ENCODE data around the gene KCNC3. TPM values are rescaled to one million over a fixed set of nuclear protein-coding genes. Genes with fewer than 3 reads are reported as not detected.

Gene KCNC3
- total and polyA plus RNA-seq, 4 donors = 0.56 to 1.6 (median 1.1) TPM

DNA sequence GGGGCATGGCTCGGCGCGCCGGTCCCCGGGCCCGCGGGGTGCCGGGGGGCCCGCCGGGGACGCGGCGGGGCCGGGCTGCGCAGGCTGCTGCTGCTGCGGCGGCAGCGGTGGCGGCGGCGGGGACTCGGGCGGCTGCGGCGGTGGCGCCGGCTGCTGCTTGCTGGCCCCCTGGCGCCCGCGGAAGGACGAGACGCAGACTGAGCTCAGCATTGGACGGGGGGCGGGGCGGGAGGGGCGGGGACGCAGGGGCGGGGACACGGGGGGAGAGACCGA is 368 bp downstream of the KCNC3 start:
- Histone ChIP-seq H3K4me1 (ENCODE audit: control insufficient read depth in 4 of 4, insufficient read depth in 4 of 4, low read length in 3 of 4) (peaks cover 22 to 58% (median 45%) of the 10 kb centered on the region in 4 donors), H3K27me3 (ENCODE audit: control insufficient read depth in 4 of 4, insufficient read depth in 4 of 4, low read length in 3 of 4) (peaks cover 0 to 3% (median 0%) of the 10 kb centered on the region in 4 donors), H3K36me3 (ENCODE audit: control insufficient read depth in 4 of 4, insufficient read depth in 3 of 4, low read depth in 1 of 4, low read length in 3 of 4) (peaks cover 0 to under 1% (median 0%) of the 10 kb centered on the region in 4 donors), H3K9ac (ENCODE audit: low read depth in 1 of 2, low read length in 2 of 2) (no peak overlapping the region), H3K9me3 (ENCODE audit: control insufficient read depth in 4 of 4, low read length in 3 of 4) (no peaks in the 10 kb centered on the region), H3K27ac (ENCODE audit: low read depth in 1 of 2, low read length in 2 of 2) (no peak overlapping the region), H3K4me3 (ENCODE audit: low read depth in 1 of 3, low read length in 3 of 3) (peak overlapping the region in 1 of 3 donors; percentile 61)
- 1% methylated on average over 40 of the region's 40 CpGs for WGBS
- no peak for DNase-seq (ENCODE audit: low spot score)
- no peak for TF ChIP-seq FOXA1 (IDR thresholded peaks at IDR 0.05)
- no peak for TF ChIP-seq YY1 (IDR thresholded peaks at IDR 0.05)
- TF ChIP-seq, protein P1, sequence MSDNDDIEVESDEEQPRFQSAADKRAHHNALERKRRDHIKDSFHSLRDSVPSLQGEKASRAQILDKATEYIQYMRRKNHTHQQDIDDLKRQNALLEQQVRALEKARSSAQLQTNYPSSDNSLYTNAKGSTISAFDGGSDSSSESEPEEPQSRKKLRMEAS (IDR thresholded peaks at IDR 0.05) = no peak

DNA sequence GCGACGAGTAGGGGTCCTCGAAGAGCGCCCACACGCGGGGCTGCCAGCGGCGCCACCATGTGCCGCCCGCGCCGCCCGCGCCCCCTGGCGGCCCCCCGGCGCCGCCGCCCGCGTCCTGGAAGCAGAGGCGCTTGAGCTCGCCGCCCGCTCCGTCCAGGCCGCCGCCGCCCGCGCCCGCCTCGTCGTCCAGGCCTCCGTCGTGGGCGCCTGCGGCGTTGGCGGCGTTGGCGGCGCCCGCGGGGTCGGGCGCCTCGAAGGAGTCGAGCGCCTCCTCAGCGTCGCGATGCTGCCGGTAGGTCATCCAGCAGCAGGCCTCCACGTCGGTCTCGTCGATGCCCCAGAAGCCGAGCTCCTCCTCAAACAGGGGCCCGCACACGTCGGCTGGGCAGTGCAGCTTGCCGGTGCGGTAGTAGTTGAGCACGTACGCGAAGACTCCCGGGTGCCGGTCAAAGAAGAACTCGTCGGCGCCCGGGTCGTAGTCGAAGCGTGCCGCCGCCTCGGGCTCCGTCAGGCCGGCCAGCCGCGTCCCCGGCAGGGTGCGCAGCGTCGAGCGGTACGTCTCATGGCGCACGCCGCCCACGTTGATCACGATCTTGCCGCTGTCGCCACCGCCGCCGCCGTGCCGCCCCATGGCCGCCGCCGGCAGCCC is 829 bp downstream of the KCNC3 start:
- H3K4me3 ChIP-seq (ENCODE audit: low read depth in 1 of 3, low read length in 3 of 3) = peak overlapping the region in 1 of 3 donors; percentile 61
- no peak for DNase-seq (ENCODE audit: low spot score)
- peaks cover 0 to 5% (median under 1%) of the 10 kb centered on the region in 4 donors for H3K36me3 ChIP-seq (ENCODE audit: control insufficient read depth in 4 of 4, insufficient read depth in 3 of 4, low read depth in 1 of 4, low read length in 3 of 4)
- 4% methylated on average over 104 of the region's 104 CpGs for WGBS
- H3K27ac ChIP-seq (ENCODE audit: low read depth in 1 of 2, low read length in 2 of 2) = peak overlapping the region in 1 of 2 donors; percentile 11
- peaks cover 0 to 3% (median 0%) of the 10 kb centered on the region in 4 donors for H3K27me3 ChIP-seq (ENCODE audit: control insufficient read depth in 4 of 4, insufficient read depth in 4 of 4, low read length in 3 of 4)
- H3K9ac ChIP-seq (ENCODE audit: low read depth in 1 of 2, low read length in 2 of 2) = no peak overlapping the region
- peaks cover 22 to 57% (median 44%) of the 10 kb centered on the region in 4 donors for H3K4me1 ChIP-seq (ENCODE audit: control insufficient read depth in 4 of 4, insufficient read depth in 4 of 4, low read length in 3 of 4)
- H3K9me3 ChIP-seq (ENCODE audit: control insufficient read depth in 4 of 4, low read length in 3 of 4) = no peaks in the 10 kb centered on the region
- no peak for TF ChIP-seq GABPA (IDR thresholded peaks at IDR 0.05 in 1 of 2, conservative IDR thresholded peaks at IDR 0.05 in 1 of 2)
- TF ChIP-seq, protein P2, sequence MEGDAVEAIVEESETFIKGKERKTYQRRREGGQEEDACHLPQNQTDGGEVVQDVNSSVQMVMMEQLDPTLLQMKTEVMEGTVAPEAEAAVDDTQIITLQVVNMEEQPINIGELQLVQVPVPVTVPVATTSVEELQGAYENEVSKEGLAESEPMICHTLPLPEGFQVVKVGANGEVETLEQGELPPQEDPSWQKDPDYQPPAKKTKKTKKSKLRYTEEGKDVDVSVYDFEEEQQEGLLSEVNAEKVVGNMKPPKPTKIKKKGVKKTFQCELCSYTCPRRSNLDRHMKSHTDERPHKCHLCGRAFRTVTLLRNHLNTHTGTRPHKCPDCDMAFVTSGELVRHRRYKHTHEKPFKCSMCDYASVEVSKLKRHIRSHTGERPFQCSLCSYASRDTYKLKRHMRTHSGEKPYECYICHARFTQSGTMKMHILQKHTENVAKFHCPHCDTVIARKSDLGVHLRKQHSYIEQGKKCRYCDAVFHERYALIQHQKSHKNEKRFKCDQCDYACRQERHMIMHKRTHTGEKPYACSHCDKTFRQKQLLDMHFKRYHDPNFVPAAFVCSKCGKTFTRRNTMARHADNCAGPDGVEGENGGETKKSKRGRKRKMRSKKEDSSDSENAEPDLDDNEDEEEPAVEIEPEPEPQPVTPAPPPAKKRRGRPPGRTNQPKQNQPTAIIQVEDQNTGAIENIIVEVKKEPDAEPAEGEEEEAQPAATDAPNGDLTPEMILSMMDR (IDR thresholded peaks at IDR 0.05; ENCODE audit: low read depth, low read length, missing input control) = peak; percentile 18
- TF ChIP-seq RAD21 (IDR thresholded peaks at IDR 0.05) = no peak

DNA sequence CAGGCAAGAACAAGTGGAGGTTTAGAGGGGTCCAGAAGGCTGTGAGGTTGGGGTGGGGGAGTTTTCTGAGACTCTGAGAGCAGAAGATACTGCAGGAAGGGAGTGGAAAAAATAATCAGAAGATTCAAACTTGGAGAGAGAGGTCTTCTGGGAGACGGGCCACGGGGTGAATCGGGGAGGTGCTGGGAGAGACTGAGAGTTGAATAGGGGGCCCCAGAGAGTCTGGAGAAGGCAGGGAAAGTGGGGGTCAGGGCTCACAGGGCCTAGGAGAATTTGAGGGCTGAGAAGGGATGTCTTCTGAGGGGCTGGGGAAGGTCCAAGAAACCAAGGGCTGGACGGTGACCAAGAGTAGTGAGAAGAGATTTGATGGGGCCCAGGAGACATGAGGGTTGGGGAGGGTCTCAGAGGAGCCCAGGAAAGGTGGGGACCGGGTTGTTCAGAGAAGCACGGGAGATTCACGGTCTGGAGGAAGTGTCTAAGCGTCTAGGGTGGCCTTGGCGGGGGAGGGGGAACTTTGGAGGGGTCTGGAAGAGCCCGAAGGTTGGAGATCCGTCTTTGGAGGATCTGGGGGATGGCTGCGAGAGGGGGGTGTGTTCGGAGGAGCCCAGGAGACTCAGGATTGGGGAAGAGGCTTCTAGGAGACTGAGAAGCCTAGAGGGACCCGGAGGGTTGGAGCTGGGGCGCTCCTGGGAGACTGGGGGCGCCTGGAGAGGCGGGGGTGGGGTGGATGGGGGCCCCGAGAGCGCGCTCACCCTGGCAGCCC is 1.5 kb downstream of the KCNC3 start:
- peaks cover 0 to 3% (median 0%) of the 10 kb centered on the region in 4 donors for H3K27me3 ChIP-seq (ENCODE audit: control insufficient read depth in 4 of 4, insufficient read depth in 4 of 4, low read length in 3 of 4)
- peak overlapping the region in 1 of 3 donors; percentile 61 for H3K4me3 ChIP-seq (ENCODE audit: low read depth in 1 of 3, low read length in 3 of 3)
- peaks cover 22 to 52% (median 39%) of the 10 kb centered on the region in 4 donors for H3K4me1 ChIP-seq (ENCODE audit: control insufficient read depth in 4 of 4, insufficient read depth in 4 of 4, low read length in 3 of 4)
- H3K9me3 ChIP-seq (ENCODE audit: control insufficient read depth in 4 of 4, low read length in 3 of 4) = no peaks in the 10 kb centered on the region
- H3K9ac ChIP-seq (ENCODE audit: low read depth in 1 of 2, low read length in 2 of 2) = no peak overlapping the region
- no peak for DNase-seq (ENCODE audit: low spot score)
- WGBS = 32% methylated on average over 20 of the region's 20 CpGs
- peaks cover 0 to 7% (median 1%) of the 10 kb centered on the region in 4 donors for H3K36me3 ChIP-seq (ENCODE audit: control insufficient read depth in 4 of 4, insufficient read depth in 3 of 4, low read depth in 1 of 4, low read length in 3 of 4)
- no peak overlapping the region for H3K27ac ChIP-seq (ENCODE audit: low read depth in 1 of 2, low read length in 2 of 2)
- no peak for TF ChIP-seq EGR1 (IDR thresholded peaks at IDR 0.05; ENCODE audit: low read depth in 2 of 2)

DNA sequence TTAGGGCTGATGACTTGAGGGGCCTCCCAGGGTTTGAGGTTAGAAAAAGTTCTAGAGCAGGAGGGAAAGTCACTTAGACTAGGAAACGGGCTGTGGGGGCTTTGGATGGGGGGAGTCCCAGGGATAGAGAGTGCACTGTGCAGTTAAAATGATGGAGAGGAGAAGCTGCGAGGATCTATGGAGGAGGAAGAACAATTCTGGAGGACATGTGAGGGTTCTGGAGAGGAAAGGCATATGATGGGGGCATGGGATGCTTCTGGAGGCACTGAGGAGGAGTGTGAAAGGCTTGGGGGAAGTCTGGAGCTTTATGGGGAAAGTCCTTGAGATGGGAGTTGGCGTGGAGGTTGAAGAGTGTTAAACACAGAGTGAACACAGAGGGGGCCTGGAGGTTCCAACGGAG is 2.2 kb downstream of the KCNC3 start:
- H3K9ac ChIP-seq (ENCODE audit: low read depth in 1 of 2, low read length in 2 of 2) = no peak overlapping the region
- H3K9me3 ChIP-seq (ENCODE audit: control insufficient read depth in 4 of 4, low read length in 3 of 4) = no peaks in the 10 kb centered on the region
- peaks cover 18 to 51% (median 35%) of the 10 kb centered on the region in 4 donors for H3K4me1 ChIP-seq (ENCODE audit: control insufficient read depth in 4 of 4, insufficient read depth in 4 of 4, low read length in 3 of 4)
- H3K27ac ChIP-seq (ENCODE audit: low read depth in 1 of 2, low read length in 2 of 2) = no peak overlapping the region
- H3K27me3 ChIP-seq (ENCODE audit: control insufficient read depth in 4 of 4, insufficient read depth in 4 of 4, low read length in 3 of 4) = peaks cover 0 to 3% (median 0%) of the 10 kb centered on the region in 4 donors
- 50% methylated on average over 4 of the region's 4 CpGs for WGBS
- H3K4me3 ChIP-seq (ENCODE audit: low read depth in 1 of 3, low read length in 3 of 3) = no peak overlapping the region
- H3K36me3 ChIP-seq (ENCODE audit: control insufficient read depth in 4 of 4, insufficient read depth in 3 of 4, low read depth in 1 of 4, low read length in 3 of 4) = peaks cover 0 to 7% (median 1%) of the 10 kb centered on the region in 4 donors
- no peak for DNase-seq (ENCODE audit: low spot score)
- TF ChIP-seq, protein P3, sequence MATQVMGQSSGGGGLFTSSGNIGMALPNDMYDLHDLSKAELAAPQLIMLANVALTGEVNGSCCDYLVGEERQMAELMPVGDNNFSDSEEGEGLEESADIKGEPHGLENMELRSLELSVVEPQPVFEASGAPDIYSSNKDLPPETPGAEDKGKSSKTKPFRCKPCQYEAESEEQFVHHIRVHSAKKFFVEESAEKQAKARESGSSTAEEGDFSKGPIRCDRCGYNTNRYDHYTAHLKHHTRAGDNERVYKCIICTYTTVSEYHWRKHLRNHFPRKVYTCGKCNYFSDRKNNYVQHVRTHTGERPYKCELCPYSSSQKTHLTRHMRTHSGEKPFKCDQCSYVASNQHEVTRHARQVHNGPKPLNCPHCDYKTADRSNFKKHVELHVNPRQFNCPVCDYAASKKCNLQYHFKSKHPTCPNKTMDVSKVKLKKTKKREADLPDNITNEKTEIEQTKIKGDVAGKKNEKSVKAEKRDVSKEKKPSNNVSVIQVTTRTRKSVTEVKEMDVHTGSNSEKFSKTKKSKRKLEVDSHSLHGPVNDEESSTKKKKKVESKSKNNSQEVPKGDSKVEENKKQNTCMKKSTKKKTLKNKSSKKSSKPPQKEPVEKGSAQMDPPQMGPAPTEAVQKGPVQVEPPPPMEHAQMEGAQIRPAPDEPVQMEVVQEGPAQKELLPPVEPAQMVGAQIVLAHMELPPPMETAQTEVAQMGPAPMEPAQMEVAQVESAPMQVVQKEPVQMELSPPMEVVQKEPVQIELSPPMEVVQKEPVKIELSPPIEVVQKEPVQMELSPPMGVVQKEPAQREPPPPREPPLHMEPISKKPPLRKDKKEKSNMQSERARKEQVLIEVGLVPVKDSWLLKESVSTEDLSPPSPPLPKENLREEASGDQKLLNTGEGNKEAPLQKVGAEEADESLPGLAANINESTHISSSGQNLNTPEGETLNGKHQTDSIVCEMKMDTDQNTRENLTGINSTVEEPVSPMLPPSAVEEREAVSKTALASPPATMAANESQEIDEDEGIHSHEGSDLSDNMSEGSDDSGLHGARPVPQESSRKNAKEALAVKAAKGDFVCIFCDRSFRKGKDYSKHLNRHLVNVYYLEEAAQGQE (IDR thresholded peaks at IDR 0.05) = no peak
- no peak for TF ChIP-seq SP1 (IDR thresholded peaks at IDR 0.05)
- TF ChIP-seq, protein P2 (IDR thresholded peaks at IDR 0.05; ENCODE audit: low read depth, low read length, missing input control) = no peak
- no peak for TF ChIP-seq EGR1 (IDR thresholded peaks at IDR 0.05; ENCODE audit: low read depth in 2 of 2)
- no peak for TF ChIP-seq HNF4G (IDR thresholded peaks at IDR 0.05)
- TF ChIP-seq, protein P1 (IDR thresholded peaks at IDR 0.05) = no peak
- TF ChIP-seq JUND (IDR thresholded peaks at IDR 0.05) = no peak
- no peak for TF ChIP-seq FOXA1 (IDR thresholded peaks at IDR 0.05)
